WTC11 (cell line): ENCODE data around the gene RASSF4. TPM values are rescaled to one million over a fixed set of nuclear protein-coding genes. Genes with fewer than 3 reads are reported as not detected.
A peak's percentile ranks its signal among the peaks of the same experiment; 100 is the strongest.

ENCODE experiments used
- ATAC-seq: fragments of 200-7000 bp; cut with Tn5 transposase; 2 replicates; pipeline ENCODE4 v1.10.0; 2021; ENCODE audit warnings: mild to moderate bottlenecking, moderate library complexity
- CTCF ChIA-PET: fragments of 300-600 bp; sonication (Branson Sonifier 250); formaldehyde crosslinking; loops from one replicate; lab custom pipeline; 2021; ENCODE audit warnings: antibody characterized with exemption; lab: Charles Lee
- POLR2A ChIA-PET: fragments of 350-600 bp; sonication (Branson Sonifier 250); formaldehyde crosslinking; loops from one replicate; lab custom pipeline; 2021; ENCODE audit warnings: antibody characterized with exemption; lab: Charles Lee
- DNase-seq: peaks from one replicate; pipeline ENCODE4 v3.0.0; 2021; ENCODE audit warnings: low spot score
- H3K27ac Mint-ChIP-seq: 2 replicates; pipeline ENCODE4 v1.8.0; 2021; ENCODE audit warnings: mixed read lengths
- H3K27me3 Mint-ChIP-seq: 2 replicates; pipeline ENCODE4 v1.8.0; 2021; ENCODE audit warnings: low read depth, mild to moderate bottlenecking, moderate library complexity, mixed read lengths
- H3K36me3 Mint-ChIP-seq: 2 replicates; pipeline ENCODE4 v1.8.0; 2021; ENCODE audit warnings: mixed read lengths
- H3K4me1 Mint-ChIP-seq: 2 replicates; pipeline ENCODE4 v1.8.0; 2022; ENCODE audit warnings: mixed read lengths
- H3K4me3 Mint-ChIP-seq: 2 replicates; pipeline ENCODE4 v1.8.0; 2021; ENCODE audit warnings: mild to moderate bottlenecking, moderate library complexity, mixed read lengths
- H3K9me3 Mint-ChIP-seq: 2 replicates; pipeline ENCODE4 v1.8.0; 2021; ENCODE audit warnings: mixed read lengths
- CBFB ChIP-seq: sonication (generic); formaldehyde crosslinking; IDR thresholded peaks from 2 replicates; pipeline ENCODE4 v1.8.1; 2022; ENCODE audit warnings: mild to moderate bottlenecking, low read depth, missing genetic modification reagents
- CREM ChIP-seq: sonication (generic); formaldehyde crosslinking; IDR thresholded peaks from 2 replicates; pipeline ENCODE4 v1.8.1; 2022; ENCODE audit warnings: mild to moderate bottlenecking, missing genetic modification reagents, moderate library complexity
- ESRRA ChIP-seq: sonication (generic); formaldehyde crosslinking; IDR thresholded peaks from 2 replicates; pipeline ENCODE4 v1.8.1; 2022; ENCODE audit warnings: mild to moderate bottlenecking, missing genetic modification reagents, borderline replicate concordance
- FOXK1 ChIP-seq: sonication (generic); formaldehyde crosslinking; IDR thresholded peaks from 2 replicates; pipeline ENCODE4 v1.8.0; 2022; ENCODE audit warnings: mild to moderate bottlenecking, moderate library complexity, missing genetic modification reagents
- HMGA2 ChIP-seq: fragments of 250-450 bp; sonication (Bioruptor Pico); IDR thresholded peaks from 2 replicates; pipeline ENCODE4 v1.4.0; 2021; ENCODE audit warnings: mild to moderate bottlenecking, moderate library complexity
- NFE2L1 ChIP-seq: sonication (generic); formaldehyde crosslinking; IDR thresholded peaks from 2 replicates; pipeline ENCODE4 v1.8.1; 2023; ENCODE audit warnings: missing genetic modification reagents
- OVOL2 ChIP-seq: fragments of 250-450 bp; sonication (Bioruptor Pico); IDR thresholded peaks from 2 replicates; pipeline ENCODE4 v1.9.0; 2021; ENCODE audit warnings: mild to moderate bottlenecking, borderline replicate concordance
- PRRX2 ChIP-seq: fragments of 250-450 bp; sonication (Bioruptor Pico); IDR thresholded peaks from 2 replicates; pipeline ENCODE4 v1.8.0; 2021; ENCODE audit warnings: mild to moderate bottlenecking
- SMAD4 ChIP-seq: sonication (generic); formaldehyde crosslinking; IDR thresholded peaks from 2 replicates; pipeline ENCODE4 v1.8.0; 2022; ENCODE audit warnings: mild to moderate bottlenecking, missing genetic modification reagents
- SOX15 ChIP-seq: fragments of 250-450 bp; sonication (Bioruptor Pico); IDR thresholded peaks from 2 replicates; pipeline ENCODE4 v1.9.0; 2021; ENCODE audit warnings: mild to moderate bottlenecking
- SP1 ChIP-seq: sonication (generic); formaldehyde crosslinking; conservative IDR thresholded peaks from 2 replicates; pipeline ENCODE4 v1.8.1; 2022; ENCODE audit warnings: missing genetic modification reagents
- TEAD1 ChIP-seq: sonication (generic); formaldehyde crosslinking; IDR thresholded peaks from 2 replicates; pipeline ENCODE4 v1.8.0; 2022; ENCODE audit warnings: mild to moderate bottlenecking, missing genetic modification reagents
- TEAD4 ChIP-seq: sonication (generic); formaldehyde crosslinking; IDR thresholded peaks from 2 replicates; pipeline ENCODE4 v1.8.0; 2022; ENCODE audit warnings: mild to moderate bottlenecking, missing genetic modification reagents
- USF2 ChIP-seq: sonication (generic); formaldehyde crosslinking; IDR thresholded peaks from 2 replicates; pipeline ENCODE4 v1.8.1; 2023; ENCODE audit warnings: mild to moderate bottlenecking, missing genetic modification reagents, moderate library complexity
- ZBTB21 ChIP-seq: sonication (generic); formaldehyde crosslinking; IDR thresholded peaks from 2 replicates; pipeline ENCODE4 v1.8.1; 2023; ENCODE audit warnings: mild to moderate bottlenecking, missing genetic modification reagents, borderline replicate concordance
- ZMAT4 ChIP-seq: fragments of 250-450 bp; sonication (Bioruptor Pico); IDR thresholded peaks from 2 replicates; pipeline ENCODE4 v1.9.0; 2021; ENCODE audit warnings: mild to moderate bottlenecking
- ZNF219 ChIP-seq: sonication (generic); formaldehyde crosslinking; IDR thresholded peaks from 2 replicates; pipeline ENCODE4 v1.8.0; 2023; ENCODE audit warnings: missing genetic modification reagents, mild to moderate bottlenecking, borderline replicate concordance
- ZNF317 ChIP-seq: sonication (generic); formaldehyde crosslinking; IDR thresholded peaks from 2 replicates; pipeline ENCODE4 v1.8.1; 2023; ENCODE audit warnings: low read depth, mild to moderate bottlenecking, moderate library complexity, missing genetic modification reagents, borderline replicate concordance
- ZNF396 ChIP-seq: fragments of 250-450 bp; sonication (Bioruptor Pico); IDR thresholded peaks from 2 replicates; pipeline ENCODE4 v1.8.0; 2021; ENCODE audit warnings: mild to moderate bottlenecking, moderate library complexity, borderline replicate concordance
- total RNA-seq: library from RNA; stranded (reverse); gene quantifications from 3 replicates; pipeline ENCODE4 v1.2.3, GENCODE V29; 2021
- TF ChIP-seq, protein P1 (sequence below): fragments of 200-600 bp; IDR thresholded peaks from 2 replicates; pipeline ENCODE4 v1.8.0; 2022; ENCODE audit warnings: antibody characterized with exemption

Gene RASSF4
- total RNA-seq, 1 experiment from 2014 or later = 15.7 TPM

DNA sequence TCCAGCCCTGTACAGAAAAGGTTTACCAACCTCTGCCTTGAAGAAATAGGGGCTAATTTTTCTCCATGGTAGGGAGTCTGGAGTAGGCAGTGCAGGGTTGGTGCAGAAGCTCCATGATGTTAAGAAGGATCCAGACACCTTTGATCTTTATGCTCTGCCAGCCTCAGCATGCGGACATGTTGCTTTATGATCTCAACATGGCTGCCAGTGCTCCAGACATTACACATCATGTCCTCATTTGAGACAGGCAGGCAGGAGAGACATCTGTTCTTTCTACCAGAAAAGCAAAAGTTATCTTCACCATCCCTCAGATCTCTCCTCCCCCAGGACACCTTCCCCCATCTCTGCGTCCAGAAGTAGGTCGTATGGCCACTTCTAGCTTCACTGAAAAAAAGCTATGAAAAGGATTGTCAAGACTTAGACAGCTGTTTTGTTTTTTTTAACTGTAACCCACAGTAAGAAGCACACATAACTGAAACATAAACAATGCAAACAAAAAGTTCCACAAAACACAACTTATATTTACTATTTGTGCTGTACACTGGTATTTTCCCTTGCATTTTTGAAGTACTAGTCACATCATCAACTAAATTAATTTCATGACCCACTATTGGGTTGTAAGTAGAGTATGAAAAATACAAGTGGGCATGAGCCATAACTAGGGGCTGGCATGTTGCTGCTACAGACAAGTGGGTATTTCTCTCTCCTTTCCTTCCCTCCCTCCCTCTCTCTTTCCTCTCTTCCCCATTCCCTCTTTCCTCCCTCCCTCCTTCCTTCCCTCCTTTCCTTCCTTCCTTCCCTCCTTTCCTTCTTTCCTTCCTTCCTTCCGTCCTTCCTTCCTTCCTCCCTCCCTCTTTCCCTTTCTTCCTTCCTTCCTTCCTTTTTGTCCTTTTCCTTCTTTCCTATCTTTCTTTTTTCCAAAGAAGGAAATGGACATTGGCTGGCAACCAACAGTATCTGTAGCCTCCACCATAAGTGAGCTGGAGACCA is 2.6 kb upstream of the RASSF4 start:
- Mint-ChIP-seq H3K36me3 (peaks cover 9% of the 10 kb centered on the region), H3K9me3 (peaks cover 5% of the 10 kb centered on the region; the same call in 1 of the 2 replicates), H3K4me1 (peaks cover 44% of the 10 kb centered on the region), H3K4me3 (0 out of 2 replicates have a peak overlapping the region, but pooled peaks have one; percentile 26), H3K27ac (no peak overlapping the region), H3K27me3 (peaks cover 10% of the 10 kb centered on the region)
- DNase-seq (no peak), ATAC-seq (no peak)
- TF ChIP-seq SP1 (CRISPR knock-in tag) (no peak), OVOL2 (CRISPR knock-in tag) (no peak), ESRRA (CRISPR knock-in tag) (no peak), SMAD4 (CRISPR knock-in tag) (no peak), NFE2L1 (CRISPR knock-in tag) (no peak), SOX15 (no peak), ZNF396 (CRISPR knock-in tag) (no peak), ZNF317 (CRISPR knock-in tag) (no peak), TEAD1 (no peak), ZBTB21 (CRISPR knock-in tag) (no peak), TEAD4 (CRISPR knock-in tag) (no peak), CBFB (CRISPR knock-in tag) (no peak), PRRX2 (no peak), CREM (CRISPR knock-in tag) (no peak), HMGA2 (CRISPR knock-in tag) (no peak), FOXK1 (CRISPR knock-in tag) (no peak), ZMAT4 (CRISPR knock-in tag) (no peak)
- TF ChIP-seq, protein P1, sequence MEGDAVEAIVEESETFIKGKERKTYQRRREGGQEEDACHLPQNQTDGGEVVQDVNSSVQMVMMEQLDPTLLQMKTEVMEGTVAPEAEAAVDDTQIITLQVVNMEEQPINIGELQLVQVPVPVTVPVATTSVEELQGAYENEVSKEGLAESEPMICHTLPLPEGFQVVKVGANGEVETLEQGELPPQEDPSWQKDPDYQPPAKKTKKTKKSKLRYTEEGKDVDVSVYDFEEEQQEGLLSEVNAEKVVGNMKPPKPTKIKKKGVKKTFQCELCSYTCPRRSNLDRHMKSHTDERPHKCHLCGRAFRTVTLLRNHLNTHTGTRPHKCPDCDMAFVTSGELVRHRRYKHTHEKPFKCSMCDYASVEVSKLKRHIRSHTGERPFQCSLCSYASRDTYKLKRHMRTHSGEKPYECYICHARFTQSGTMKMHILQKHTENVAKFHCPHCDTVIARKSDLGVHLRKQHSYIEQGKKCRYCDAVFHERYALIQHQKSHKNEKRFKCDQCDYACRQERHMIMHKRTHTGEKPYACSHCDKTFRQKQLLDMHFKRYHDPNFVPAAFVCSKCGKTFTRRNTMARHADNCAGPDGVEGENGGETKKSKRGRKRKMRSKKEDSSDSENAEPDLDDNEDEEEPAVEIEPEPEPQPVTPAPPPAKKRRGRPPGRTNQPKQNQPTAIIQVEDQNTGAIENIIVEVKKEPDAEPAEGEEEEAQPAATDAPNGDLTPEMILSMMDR = no peak
- ChIA-PET POLR2A (no interaction called here), CTCF (interaction anchor here (7.3 kb wide), 1 partner anchor 23 kb away, joined by 74 read pairs; no protein-coding TSS in a partner anchor)

DNA sequence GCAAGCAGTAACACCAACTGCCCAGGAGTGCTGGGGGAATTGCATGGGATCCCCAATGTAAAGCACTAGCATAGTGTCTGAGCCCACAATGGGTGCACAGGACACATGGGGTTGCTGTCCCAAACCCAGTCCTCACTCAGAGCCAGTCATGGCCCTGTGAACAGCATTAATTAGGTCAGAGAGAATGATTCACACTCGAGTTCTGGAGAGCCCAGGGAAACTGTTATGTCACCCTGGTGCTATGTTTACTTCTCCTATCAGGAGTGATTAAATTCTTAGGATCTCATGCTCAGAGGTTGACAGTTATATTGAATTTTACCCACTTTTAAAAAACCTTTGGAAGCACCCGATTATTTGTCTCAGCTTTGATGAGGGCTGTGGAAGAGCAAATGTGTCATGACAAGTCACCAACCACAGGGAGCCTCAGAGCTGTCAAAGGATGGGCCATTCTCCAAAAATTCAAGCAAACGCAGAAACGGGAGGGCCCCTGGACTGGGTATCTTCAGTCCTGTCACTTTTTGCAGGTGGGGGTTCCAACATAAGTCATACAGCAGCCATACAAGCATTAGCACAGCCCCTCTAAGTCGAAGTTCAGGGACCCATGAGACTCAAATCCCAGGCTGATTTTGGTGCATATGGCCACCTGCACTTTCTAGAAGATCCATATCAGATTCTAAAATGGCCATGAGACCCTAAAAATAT is 1.3 kb upstream of the RASSF4 start:
- H3K9me3 Mint-ChIP-seq = peaks cover 5% of the 10 kb centered on the region; the same call in 1 of the 2 replicates
- ChIA-PET POLR2A (no interaction called here), CTCF (interaction anchor here (1.4 to 7.3 kb wide), 3 partner anchors 20 to 32 kb away, joined by 3 to 74 read pairs (median 4); partner anchors contain the start of gene DEPP1)
- H3K4me1 Mint-ChIP-seq = peaks cover 48% of the 10 kb centered on the region
- peaks cover 9% of the 10 kb centered on the region for H3K36me3 Mint-ChIP-seq
- H3K27me3 Mint-ChIP-seq = peaks cover 10% of the 10 kb centered on the region
- DNase-seq (no peak), ATAC-seq (no peak)
- H3K4me3 Mint-ChIP-seq = peak overlapping the region; percentile 81
- TF ChIP-seq ZNF219 (CRISPR knock-in tag) (no peak), USF2 (CRISPR knock-in tag) (no peak)
- H3K27ac Mint-ChIP-seq = no peak overlapping the region
